Activated CD8-positive, alpha-beta memory T cell treated with anti-CD3 and anti-CD28 coated beads, Interleukin-2, amount 50 U/mL, for 1 hour (primary cell): ENCODE results near the gene HEMGN.
A peak's percentile ranks its signal among the peaks of the same experiment; 100 is the strongest.
"Not testable (repeated sequence)": the region's sequence is repeated elsewhere in the genome, so short reads cannot be mapped to it uniquely, and the experiment has no call there.

Experiments
- DNase-seq: peaks from one replicate; pipeline ENCODE4 v3.0.0-alpha.2; 2020; ENCODE audit errors: extremely low read depth

Gene HEMGN

DNA sequence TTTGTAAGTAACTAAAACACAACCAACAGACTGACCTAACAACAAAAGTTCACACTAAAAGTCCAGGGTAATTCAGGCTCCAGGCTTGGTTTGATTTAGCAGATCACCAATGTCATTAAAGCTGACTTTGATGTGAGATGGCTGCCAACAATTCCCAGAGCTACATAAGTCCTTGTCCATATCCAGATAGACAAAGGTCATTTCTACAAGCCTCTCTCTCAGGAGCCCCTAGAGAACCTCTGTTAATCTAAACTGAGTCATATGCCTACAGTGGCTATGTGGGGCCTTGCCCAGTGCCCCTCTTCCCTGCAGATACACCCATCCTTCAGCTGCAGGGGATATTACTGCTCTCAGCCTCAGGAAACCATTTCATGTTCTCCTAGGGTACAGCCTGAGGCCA, 26.9 kb upstream of the HEMGN start:
- no peak for DNase-seq

DNA sequence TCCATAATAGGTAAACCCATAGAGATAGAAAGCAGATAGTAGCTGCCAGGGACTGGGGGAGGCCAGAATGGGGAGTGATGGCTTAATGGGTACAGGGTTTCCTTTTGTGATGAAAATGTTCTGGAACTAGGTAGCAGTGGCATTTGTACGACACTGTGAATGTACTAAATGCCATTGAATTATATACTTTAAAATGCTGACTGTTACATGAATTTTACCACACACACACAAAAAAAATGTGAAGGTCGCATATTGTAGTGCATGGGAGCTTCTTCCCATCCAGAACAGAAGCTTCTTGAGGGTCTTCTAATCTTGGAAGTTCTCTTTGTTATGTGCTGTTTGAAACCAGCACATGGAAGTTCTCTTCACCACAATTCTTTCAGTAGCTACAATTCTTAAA, 25.3 kb upstream of the HEMGN start:
- no peak for DNase-seq

DNA sequence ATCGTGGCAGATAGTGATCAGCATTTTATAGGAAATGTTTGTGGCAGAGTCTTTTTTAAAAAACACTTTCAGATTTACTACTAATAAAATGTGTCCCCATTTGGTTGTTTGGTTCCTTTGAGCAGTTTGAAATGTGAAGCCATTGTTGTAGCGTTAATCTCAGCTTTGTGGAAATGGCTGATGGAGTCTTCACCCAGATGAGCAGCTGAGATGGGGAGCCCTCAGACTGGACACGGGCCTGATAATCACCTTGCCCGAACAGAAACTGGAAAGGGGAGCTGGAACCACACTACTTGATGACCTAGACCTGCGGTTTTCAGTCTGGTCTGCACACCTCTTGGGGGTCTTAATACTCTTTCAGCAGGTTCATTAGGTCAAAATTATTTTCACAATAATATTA, 24.6 kb upstream of the HEMGN start:
- DNase-seq = no peak

DNA sequence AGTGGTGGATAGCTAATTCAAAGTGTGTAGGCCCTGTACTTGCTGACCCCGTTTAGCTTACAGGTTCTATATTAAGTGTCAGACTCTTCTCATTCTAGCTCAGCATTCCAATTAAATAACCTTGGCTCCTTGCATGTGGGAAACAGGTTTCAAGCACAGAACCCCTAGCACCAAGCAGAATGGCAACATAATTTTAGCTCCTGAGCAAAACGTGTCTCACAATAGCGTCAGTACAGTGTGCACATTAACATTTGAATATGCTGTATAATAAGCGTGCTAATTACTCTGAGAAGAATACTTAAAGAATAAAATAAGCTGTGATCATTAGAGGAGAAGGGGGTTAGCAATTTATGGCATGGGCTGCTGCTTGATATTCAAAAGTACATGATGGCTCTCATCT, 24.2 kb upstream of the HEMGN start:
- no peak for DNase-seq

DNA sequence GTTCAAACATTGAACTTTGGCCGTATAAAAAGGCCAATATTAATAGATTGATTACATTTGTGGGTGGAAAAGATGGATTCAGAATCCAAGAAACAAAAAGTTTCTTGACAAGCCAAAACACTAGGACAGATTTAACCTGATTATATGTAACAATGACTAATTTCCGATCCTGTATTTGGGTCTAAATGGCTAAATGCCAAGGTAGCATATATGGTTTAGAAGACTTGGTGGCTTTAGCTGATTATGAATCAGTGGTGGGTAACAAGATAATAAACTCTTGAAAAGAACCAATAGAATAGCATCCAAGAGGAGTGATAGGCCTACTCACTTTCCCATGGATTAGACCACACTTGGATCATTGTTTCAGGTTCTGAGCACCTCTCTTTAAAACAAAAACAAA, 23.4 kb upstream of the HEMGN start:
- DNase-seq = no peak

DNA sequence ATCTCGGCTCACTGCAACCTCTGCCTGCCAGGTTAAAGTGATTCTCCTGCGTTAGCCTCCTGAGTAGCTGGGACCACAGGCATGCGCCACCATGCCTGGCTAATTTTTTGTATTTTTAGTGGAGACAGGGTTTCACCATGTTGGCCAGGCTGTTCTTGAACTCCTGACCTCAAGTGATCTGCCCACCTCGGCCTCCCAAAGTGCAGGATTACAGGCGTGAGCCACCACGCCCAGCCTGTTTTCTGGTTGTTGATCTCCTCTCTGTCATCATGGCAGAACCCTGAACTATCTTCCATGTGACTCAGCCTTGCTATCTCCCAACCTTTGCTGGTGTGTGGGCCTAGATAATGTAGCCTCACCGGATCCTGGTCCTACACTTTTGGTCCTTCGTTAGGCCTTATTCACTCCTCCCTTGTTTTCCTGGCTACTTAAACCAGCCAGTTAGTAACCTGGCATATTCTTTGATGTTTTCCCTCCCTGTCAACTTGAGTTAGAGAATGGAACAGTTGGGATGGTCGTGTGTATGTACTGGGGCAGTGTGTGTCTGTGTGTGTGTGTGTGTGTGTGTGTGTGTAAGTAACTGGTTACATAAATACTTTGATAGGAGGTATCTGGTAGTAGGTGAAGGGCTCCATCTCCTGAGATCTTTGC, 22.8 kb upstream of the HEMGN start:
- not testable (repeated sequence) for DNase-seq

DNA sequence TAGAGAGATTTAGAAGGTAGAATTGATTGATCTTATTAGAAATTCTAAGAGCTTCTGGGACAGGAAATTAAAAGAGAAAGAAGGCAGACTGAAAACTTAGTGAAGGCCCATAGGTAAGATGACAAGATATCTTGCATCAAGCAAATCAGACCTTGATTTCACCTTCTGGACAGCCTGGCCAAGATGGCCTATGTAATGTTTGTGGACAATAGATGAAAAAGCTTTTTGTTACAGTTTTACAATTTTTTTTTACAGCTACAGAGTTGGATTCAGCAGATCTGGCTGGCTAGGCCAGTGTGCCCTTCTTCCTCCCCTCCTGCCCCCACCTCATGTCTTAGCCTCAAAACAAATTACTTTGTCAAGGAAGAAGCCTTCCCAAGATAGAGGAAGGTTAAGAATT, 21.6 kb upstream of the HEMGN start:
- DNase-seq = no peak

DNA sequence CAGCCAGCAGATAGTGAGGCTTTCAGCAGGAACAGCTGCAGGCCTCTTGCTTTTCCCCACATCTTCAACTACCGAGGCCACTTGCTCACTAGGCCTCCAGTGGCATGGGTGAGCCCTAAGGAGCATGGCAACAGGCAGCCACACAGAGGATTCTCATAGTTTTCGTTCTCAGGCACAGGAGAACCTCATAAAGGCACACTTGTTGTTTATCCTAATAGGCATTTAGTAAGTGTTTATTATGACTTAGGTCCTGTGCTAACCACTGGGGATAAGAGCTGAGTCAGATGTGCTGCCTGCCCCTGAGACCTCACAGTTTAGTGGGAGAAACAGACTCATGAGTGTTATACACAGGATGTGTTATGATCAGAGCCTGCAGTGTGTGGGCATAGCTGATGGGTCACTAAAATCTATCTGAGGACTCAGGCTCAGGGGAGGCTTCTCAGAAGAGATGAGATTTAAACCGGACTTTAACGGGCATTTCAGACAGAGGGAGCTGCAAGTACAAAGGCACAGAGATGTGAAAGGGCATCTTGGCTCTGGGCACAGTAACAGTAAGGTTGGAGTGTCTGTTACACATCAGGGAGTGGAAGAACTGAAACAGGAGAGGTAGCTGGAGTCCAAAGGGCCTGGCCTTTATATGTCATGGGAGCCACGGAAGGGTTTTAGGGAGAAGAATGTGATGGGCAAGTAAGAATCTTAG, 21.0 kb upstream of the HEMGN start:
- no peak for DNase-seq

DNA sequence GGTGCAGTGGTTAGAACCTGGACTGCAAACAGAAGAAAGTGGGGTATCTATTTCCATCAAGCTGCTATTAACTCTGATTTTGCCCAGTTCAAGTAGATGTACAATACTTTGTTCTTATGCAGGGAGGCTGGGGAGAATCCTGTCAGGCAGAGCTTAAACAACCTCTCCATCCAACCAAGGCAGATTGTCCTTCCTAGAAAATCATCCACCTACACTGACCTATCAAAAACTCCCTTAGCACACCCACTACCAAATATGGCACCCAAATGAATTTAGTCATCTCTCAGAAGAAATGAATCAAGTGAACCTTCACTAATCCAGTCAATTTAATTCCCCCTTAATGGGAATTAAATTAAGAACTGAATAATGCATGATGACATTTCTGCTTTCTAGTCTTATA, 18.4 kb upstream of the HEMGN start:
- DNase-seq = no peak

DNA sequence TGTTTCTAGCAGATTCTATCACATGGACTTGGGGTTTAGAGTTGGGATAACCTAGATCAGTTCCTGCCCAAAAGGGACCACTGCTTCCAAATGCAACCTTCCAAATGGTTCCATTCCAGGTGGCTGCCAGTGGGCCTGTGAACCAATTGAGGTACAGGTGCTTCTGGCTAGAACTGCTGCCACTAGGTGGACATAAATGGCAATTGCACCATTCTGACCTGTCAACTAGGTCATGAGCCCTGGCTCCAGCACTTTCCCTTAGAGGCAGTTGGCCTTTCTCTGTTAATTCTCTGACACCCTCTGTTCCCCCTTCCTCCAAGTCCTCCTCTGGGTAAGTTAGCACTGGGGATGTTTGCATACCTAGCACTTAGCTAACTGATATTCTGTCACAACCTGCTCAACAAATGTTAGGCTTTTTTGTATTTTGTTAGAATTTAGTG, 16.6 kb upstream of the HEMGN start:
- DNase-seq = peak; percentile 25

DNA sequence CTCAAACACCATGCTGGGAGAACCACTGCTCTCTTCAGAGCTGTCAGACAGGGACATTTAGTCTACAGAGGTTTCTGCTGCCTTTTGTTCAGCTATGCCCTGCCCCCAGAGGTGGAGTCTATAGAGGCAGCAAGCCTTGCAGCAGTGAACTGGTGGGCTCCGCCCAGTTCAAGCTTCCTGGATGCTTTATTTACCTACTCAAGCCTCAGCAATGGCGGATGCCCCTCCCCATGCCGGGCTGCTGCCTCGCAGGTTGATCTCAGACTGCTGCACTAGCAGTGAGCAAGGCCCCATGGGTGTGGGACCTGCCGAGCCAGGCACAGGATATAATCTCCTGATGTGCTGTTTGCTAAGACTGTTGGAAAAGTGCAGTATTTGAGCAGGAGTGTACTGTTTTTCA, 12.9 kb upstream of the HEMGN start:
- DNase-seq = not testable (repeated sequence)

DNA sequence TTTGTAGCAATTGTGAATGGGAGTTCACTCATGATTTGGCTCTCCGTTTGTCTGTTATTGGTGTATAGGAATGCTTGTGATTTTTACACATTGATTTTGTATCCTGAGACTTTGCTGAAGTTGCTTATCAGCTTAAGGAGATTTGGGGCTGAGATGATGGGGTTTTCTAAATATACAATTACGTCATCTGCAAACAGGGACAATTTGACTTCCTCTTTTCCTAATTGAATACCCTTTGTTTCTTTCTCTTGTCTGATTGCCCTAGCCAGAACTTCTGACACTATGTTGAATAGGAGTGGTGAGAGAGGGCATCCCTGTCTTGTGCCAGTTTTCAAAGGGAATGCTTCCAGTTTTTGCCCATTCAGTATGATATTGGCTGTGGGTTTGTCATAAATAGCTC, 9.1 kb upstream of the HEMGN start:
- not testable (repeated sequence) for DNase-seq

DNA sequence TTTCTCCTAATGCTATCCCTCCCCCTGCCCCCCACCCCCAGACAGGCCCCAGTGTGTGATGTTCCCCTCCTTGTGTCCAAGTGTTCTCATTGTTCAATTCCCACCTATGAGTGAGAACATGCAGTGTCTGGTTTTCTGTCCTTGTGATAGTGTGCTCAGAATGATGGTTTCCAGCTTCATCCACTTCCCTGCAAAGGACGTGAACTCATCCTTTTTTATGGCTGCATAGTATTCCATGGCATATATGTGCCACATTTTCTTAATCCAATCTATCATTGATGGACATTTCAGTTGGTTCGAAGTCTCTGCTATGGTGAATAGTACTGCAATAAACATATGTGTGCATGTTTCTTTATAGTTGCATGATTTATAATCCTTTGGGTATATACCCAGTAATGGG, 7.5 kb upstream of the HEMGN start:
- DNase-seq = not testable (repeated sequence)

DNA sequence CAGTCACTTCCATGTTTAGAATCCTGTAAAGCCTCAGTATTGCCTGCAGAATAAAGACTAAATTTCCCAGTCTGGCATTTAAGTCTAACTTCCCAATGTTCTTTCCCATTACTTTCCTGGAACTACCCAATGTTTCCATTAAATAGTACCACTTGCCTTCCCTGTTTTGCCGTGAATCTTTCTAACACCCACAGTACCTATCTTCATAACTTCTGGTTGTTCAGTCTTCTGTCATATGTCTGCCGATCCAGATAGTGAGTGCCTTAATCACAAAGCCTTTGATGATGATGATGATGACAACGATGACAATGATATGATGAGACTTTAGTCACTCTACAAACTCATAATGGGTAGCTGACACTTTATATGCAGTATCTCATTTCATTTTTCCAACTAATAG, 6.6 kb upstream of the HEMGN start:
- no peak for DNase-seq

DNA sequence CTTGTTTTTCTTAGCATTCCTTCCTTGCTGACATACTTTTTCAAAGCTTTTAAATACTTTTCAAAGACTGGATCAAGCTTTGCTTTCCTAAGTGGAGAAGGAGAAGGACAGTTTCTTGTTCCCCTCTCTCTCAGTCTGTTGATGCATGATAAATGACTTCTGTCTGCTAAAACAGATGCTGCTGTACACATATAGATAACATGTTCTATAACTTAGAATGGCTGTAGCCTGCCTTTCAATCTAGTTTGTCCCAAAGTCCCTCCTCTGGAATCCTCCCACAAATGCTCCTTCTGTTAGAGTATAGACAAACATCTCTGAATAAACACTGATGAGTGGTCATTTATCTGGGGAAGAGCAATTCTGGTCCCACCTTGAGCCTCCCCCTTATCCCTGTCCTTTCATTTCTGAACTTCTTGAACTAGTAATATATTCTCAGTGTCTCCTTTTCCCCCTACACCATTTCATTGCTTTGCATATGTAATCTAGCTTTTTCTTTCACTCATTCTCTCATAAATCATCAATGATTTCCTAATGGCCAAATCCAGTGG, 5.4 kb upstream of the HEMGN start:
- DNase-seq = no peak

DNA sequence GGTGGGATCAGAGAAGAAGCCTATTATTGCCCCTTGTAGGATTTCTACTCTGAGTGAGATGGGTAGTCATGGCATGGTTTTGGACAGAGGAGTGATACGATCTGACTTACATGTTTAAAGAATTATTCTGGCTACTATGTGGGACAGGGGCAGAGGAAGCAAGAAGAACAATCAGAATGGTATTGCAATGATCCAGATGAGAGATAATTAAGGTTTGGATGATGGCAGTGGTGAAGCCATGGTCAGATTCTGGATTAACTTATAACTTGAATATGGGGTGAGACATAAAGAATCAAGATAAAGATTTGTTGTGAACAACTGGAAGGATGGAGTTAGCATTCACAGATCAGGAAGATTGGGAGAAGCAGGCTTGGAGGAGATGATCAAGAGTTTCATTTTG, 3.4 kb upstream of the HEMGN start:
- no peak for DNase-seq

DNA sequence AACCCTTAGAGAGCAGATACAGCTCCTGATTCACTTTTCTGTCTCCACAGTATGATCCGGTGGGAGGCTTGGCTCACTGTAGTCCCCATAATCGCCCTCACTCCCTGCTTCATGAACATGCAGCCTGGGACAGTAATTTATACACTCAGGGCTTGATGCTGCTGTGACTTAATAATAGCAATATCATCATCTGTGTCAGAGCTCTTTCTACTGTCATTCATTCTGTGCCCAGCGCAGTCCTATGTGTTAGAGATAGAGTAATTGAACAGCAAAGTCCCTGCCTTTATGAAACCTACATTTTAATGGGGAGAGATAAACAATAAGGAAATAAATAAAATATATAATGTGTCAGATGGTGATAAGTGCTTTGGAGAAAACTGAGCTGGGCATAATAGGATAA, 2.8 kb upstream of the HEMGN start:
- DNase-seq = no peak

DNA sequence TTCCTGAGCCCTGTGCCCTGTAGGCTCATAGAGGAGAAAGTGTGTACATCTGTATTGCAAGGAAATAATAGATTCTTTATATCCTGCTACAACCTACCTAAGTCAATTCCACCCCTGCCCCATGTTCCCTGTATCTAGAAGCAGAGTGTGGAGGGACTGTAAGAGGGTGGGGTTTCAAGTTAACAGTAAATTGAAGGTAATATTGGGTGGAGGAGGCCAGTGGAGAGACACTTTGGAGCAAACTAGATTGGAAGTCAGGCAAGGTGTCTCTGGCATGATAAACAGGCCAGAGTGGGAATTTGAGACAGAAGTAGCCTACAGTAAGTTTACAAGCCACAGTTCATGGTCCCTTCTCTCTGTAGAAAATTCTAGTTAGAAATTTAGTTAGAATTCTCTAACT, 2.3 kb upstream of the HEMGN start:
- no peak for DNase-seq

DNA sequence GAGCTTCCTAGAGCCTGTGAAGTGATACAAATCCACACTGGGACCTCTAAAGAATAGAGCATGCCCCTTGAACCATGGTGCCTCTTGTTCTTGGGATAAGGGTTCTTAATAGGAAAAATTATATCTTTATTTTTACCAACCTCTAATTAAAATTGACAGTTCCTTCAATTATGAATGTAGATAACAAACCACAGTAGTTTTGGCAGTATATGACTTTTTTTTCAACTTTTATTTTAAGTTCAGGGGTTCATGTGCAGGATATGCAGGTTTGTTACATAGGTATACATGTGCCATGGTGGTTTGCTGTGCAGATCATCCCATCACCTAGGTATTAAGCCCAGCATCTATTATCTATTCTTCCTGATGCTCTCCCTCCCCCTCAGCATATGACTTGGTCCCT, 974 bp downstream of the HEMGN start:
- DNase-seq = no peak

DNA sequence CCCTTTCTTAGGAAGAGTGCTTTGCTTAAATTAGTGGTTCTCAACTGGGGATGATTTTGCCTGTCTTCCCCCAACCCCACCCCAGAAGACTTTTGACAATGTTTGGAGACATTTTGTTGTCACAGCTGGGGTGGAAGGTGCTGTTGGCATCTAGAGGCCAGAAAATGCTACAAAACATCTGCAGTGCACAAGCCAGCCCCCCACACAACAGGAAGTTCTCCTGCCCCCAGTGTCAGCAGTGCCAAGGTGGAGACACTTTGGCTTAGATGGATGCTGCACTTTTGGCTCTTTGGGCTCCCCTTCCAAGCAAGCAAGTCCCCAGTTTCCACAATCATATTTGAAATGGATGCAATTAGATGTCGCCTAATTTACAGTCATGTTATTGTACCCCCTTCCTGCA, 2.7 kb downstream of the HEMGN start:
- DNase-seq = no peak

DNA sequence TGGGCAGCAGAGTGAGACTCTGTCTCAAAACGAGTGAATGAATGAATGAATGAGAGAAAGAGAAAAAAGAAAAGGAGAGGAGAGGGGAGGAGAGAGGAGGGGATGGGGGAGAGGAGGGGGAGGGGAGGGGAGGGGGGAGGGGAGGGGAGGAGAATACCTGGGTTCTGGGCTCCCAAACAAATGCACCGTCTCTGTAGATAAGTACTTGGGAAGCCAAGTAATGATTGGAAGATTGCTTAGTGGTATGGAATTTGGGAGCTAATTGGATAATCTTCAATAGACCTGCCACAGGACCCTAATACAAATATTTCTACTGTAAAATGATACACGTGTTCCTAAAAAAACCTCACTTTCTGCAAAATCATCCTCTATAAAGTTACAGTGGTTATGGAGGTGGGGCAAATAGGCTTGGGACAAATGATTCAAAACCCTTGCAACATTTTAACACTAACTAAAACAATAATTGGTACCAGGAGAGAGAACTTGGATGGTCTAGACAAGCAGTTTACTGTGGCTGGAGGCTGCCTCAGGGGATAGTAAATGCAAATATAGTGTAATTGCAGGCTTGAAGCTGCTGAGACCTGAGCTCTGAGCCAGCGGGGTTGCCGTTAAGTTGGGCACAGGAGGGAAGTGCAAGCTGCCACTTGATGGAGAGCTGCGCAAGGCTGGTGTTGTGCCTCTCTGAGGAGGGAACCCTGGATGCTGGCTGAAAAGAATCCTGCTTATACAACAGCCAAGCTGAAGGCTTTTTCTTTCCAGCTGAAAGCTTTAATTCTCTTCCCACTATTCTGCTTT, 3.5 kb downstream of the HEMGN start:
- no peak for DNase-seq

DNA sequence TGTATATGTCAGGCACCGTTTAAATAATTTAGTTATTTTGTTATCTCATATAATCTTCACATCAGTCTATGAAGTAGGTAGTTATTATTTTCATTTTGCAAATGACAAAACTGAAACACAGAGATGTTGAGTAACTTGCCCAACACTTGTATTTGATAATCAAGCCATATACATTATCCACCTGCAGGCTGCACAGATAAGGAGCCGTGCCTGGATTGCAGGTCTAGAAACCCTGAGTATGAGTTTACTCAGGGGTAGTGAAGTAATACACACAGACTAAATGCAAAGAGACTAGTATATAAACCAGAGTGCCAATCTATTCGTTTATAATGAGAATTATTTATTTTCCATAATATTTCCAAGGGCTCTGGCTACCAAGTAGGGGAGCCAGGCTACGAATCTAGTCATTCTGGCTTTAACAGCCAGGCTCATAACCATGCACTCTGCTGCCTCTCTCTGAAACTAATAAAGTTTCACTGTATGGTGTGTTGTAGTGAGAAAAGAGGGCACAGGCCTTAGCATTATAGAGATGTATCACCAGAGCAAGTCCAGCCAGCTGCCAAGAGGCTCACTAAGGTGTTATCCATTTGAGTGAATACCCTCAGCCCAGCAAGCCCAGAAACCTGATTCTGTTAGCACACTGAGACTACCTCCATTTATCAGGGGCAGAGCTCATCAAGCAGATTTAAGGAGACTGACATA, 4.5 kb downstream of the HEMGN start:
- no peak for DNase-seq
